HG03432 (cell line): ENCODE data around the gene EOGT.

Experiments used
- ATAC-seq: cut with Tn5 transposase; IDR thresholded peaks from one replicate; pipeline ENCODE4 v1.9.1; 2021; ENCODE audit warnings: mild to moderate bottlenecking, moderate library complexity; ENCODE audit not compliant: unreplicated experiment

EOGT gene

GRCh38 chr3:69009559-69010410 is 3.7 kb downstream of the EOGT start:
- ATAC-seq: no peak

- ATAC-seq: no peak
Measured at GRCh38 chr3:69008980-69009379, 4.5 kb downstream of the EOGT start.

DNA sequence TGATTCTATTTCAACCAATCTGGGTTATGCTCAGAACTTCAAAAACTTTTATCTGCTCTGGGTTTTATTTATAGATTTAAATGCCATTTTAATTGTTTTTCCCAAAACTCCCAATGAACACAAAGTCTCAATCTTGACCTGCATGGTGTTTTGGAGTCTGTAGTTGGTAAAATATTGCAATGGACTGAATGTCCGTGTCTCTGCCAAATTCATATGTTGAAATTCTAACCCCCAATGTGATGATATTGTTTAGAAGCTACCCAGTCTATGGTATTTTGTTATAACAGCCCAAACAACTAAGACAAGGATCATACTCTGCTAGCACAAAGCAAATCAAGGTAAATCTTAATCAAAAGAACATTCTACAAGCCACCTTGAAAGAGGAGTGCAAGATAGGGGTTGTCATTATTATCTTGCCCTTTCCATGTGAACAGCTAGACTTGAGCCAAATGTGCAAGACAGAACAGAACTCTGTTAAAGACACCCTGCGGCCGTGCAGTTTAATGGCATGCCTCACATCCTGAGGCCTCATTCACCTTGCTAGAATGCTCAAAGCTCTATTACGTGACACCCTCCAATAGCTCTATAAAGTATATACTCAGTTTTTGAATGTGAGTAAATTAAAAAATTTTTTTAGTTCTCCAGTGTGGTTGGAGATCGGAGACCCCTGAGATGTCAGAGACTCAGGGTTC is 7.5 kb downstream of the EOGT start:
- ATAC-seq: no peak

- no peak for ATAC-seq
Measured at GRCh38 chr3:69005071-69005790, 8.3 kb downstream of the EOGT start.

- ATAC-seq: no peak
Measured at GRCh38 chr3:69004138-69004537, 9.3 kb downstream of the EOGT start.

GRCh38 chr3:68999605-69000004 is 13.9 kb downstream of the EOGT start:
- ATAC-seq: no peak

DNA sequence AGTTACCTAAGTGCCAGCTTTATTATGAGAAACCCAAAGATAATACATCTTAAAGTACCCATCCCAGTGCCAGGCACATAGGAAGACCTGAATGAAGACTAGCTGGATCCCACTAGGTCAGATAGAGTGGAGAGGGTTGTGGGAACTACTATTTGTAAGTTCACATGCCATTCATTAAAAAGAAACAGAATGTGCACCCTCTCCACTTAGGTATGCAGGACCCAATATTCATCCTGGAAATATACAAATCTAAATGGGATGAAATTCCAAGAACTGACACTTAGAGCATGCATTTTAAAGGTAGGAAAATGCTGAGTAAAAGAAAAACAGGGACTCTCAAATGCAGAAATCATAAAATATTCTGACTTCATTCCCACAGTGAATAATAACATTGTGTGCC is 14.3 kb downstream of the EOGT start:
- ATAC-seq: no peak

DNA sequence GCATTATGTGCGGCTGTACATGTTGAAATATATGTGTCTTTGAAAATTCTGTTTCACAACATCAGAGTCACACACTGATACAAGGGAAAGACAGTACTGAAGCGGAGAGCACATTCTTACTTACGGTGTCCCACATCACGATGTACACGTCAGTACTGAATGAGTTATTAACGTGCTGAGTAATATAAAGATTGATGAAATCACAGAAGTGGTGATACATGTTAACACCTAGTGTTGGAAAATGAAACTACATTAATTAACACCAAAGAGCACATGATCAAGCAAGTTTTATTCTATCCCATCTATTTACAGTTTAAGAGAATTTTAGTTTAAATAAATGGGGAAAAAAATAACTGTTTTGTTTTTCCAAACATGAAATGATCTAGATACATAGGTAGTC is 15.6 kb downstream of the EOGT start:
- no peak for ATAC-seq

DNA sequence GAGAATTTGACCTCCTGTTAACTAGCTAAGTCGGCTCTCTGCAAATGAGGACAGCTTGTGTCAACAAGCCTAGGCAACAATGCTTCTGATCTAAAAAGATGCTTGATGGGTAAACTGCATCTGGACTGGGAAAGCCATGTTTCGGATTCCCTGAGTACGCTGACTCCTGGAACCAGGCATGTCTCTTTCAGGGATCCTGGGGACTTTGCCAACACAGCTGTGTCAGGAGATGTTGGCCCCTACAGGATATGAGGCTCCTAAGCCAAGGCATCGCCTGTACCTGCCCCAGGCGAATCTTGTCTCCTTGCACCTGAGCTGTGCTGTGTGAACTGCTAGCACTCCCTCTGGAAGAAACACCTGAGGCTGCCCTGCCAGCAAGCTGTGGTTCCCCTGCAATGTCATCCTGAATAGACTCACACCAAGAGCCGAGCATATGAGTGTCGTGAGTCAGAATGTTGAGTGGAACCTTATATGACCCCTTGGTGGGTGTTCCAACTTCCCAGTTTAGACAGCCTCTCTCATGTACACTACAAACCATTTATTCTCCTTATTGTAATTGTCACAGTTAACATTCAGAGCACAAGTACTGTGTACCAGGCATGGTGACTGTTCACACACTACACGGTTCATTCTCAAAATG is 17.0 kb downstream of the EOGT start:
- no peak for ATAC-seq

DNA sequence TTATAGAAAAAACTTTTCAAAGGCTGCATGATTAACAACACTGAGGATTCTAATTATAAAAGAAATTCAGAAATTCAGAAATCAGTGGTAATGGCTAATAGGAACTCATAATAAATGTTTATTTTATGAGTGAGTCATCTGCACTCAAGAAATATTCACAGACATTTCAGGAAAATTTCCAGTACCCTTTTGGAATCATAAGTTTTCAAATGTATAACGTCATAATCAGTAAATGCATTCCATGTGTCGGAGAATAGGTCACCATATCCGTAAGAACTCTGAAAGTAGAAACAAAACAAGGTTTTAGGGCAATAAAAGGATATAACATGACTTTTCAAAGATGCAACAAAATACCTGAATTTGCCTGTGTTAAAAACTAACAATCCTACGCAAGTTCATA is 24.7 kb downstream of the EOGT start:
- ATAC-seq: no peak

DNA sequence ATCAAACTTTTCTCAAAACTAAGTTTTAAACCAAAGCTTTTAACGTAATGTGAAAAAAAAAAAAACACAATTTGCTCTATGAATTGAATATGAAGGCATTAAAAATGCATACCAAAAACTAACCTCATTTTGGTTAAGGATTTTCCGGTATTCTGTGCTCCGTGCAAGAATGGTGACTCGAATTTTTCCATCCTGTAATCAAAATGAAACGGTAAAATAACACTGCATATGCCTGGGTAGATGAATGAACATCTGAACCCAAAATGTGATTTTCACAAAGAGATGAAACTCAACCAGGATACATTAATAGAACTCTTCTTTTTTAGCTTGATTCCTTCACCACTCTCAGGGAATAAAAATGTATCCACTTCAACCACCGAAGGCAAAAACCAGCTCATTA is 26.2 kb downstream of the EOGT start:
- ATAC-seq: no peak

DNA sequence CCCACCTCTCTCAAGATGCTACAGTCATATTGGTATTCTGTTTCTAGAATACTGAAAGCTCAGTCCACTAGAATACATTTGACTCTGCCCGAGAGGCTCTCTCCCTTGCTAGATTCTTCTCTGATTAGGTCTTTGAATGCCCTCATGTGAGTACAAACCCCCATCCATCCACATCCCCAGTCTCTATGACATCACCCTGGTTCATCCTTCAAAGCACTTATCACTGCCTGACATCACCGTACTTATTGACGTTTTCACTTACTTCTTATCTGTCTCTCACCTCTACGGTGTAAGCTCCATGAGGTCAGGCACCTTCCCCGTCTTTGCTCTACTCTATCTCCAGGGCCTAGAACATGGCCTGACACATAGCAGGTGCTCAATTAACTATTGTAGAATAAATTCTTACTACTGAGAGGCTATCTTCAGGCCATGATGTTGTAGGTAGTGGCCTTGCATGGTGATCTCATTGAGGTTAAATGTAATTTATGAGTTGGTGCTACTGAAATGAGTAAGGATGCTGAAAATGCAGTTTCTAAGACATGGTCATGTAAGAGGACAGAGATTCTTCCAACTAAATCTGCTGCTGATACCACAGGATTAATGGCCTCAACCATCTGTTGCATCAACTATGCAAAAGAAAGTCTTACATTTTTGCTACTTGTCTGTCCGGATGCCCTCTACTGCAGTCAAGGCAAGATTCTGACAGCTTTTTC is 26.8 kb downstream of the EOGT start:
- no peak for ATAC-seq

GRCh38 chr3:68985146-68985790 is 28.2 kb downstream of the EOGT start:
- no peak for ATAC-seq

DNA sequence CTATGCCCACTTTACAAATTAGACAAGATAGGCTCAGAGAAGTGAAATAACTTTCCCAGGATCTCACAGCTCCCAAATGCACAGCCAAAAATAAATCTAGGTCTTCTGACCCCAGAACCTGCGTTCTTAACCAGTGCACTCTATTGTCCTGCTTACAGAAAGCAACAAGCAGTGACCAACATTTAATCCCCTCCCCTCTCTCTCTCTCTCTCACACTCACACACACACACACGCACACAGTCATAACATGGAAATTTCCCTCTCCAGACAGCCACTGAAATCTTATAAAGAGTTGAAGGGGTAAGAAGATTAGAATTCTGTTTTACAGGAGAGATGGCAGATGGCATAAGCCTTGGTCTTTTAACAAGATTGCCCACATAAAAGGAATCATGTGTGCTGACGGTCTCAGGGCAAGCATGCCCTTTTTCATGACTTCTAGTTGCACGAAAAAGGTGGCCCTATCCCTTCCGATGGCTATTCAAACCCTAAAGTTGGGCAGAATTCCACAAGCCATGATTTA is 29.4 kb downstream of the EOGT start:
- no peak for ATAC-seq

DNA sequence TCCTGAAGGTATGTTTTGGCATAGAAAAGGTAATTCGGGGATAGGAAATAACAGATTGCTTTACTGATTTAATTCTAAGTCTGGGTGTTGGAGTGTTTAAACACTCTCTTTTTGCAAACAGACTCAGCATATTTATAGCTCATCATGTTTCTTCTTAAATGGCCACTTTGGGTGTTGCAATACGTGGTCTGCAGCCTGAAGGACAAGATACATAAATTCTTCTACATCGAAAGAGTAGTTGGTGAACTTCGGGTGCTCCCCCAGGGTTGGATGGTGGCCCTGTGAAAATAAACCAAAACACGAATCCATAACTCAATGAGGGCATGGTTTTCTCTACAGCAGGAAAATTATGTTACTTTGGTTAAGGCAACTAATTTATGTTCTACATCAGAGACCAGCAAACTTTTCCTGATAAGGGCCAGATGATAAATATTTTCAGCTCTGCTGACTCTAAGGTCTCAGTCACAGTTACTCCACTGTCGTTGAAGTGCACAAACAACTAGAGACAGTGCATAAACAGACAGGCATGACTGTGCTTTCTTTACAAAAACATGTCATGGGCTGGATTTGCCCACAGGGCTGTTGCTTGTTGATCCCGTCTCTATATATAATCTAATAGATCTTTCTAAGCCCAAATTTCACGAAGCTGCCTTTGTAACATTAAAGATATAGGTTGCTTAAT is 35.9 kb downstream of the EOGT start:
- no peak for ATAC-seq

- no peak for ATAC-seq
Measured at GRCh38 chr3:68974711-68975110, 38.8 kb downstream of the EOGT start.

GRCh38 chr3:68973639-68974038 is 39.8 kb downstream of the EOGT start:
- no peak for ATAC-seq

- ATAC-seq: peak; percentile 83
Measured at GRCh38 chr3:68972358-68972979, 41.0 kb downstream of the EOGT start.

- no peak for ATAC-seq
Measured at GRCh38 chr3:68964694-68965093, 48.8 kb downstream of the EOGT start.
